B cell (primary cell): Measurements from ENCODE around the gene SYT17. TPM values are rescaled to one million over a fixed set of nuclear protein-coding genes. Genes with fewer than 3 reads are reported as not detected.

Experiments
- ATAC-seq: fragments of 200-7000 bp; cut with Tn5 transposase; one replicate; pipeline ENCODE4 v1.10.0; 2021; ENCODE audit warnings: low read depth, mild to moderate bottlenecking, moderate number of reproducible peaks, moderate library complexity
- CTCF ChIA-PET: fragments of 350-600 bp; sonication (Branson Sonifier 250); formaldehyde crosslinking; loops from one replicate; lab custom pipeline; 2021; ENCODE audit warnings: antibody characterized with exemption, inconsistent platforms; lab: Charles Lee
- POLR2A ChIA-PET: fragments of 350-600 bp; sonication (Branson Sonifier 250); formaldehyde crosslinking; loops from one replicate; lab custom pipeline; 2021; ENCODE audit warnings: antibody characterized with exemption; lab: Charles Lee
- DNase-seq: peaks from one replicate; pipeline ENCODE4 v3.0.0; 2013
- H2AFZ ChIP-seq: 2 replicates; pipeline ENCODE4 v1.6.1; 2012; ENCODE audit warnings: mild to moderate bottlenecking, low read depth, low read length; ENCODE audit not compliant: insufficient read depth, poor library complexity, severe bottlenecking
- H3K27ac ChIP-seq, 2 donors: 1 replicate in 1 of 2; 2 replicates in 1 of 2; pipeline ENCODE4 v1.5.1; 2012 to 2013; ENCODE audit warnings: low read length in 2 of 2, mild to moderate bottlenecking in 2 of 2, moderate library complexity in 1 of 2
- H3K27me3 ChIP-seq, 4 experiments: fragments of 200-600 bp in 1 of 4; sonication (generic) in 1 of 4; replicated peaks in 1 of 4; 1 replicate in 2 of 4; 2 replicates in 2 of 4; pipeline versions ENCODE4 v1.6.1 to v1.7.0; 2013 to 2016; ENCODE audit warnings: low read length in 3 of 4, mild to moderate bottlenecking in 2 of 4, mixed read lengths in 1 of 4, moderate library complexity in 1 of 4; ENCODE audit not compliant: insufficient read depth in 4 of 4, control insufficient read depth in 3 of 4; ENCODE audit errors: control extremely low read depth in 1 of 4
- H3K36me3 ChIP-seq, 2 experiments: replicated peaks in 1 of 2; 1 replicate in 1 of 2; 2 replicates in 1 of 2; pipeline versions ENCODE4 v1.6.1 to v1.7.1; 2013; ENCODE audit warnings: low read length in 1 of 2; ENCODE audit not compliant: insufficient read depth in 2 of 2, control insufficient read depth in 1 of 2; ENCODE audit errors: control extremely low read depth in 1 of 2, extremely low read depth in 1 of 2
- H3K4me1 ChIP-seq, 2 donors: fragments of 200-600 bp in 1 of 2; sonication (generic) in 1 of 2; 1 replicate in 1 of 2; 2 replicates in 1 of 2; pipeline versions ENCODE4 v1.5.1 to v1.6.1; 2013 to 2017; ENCODE audit warnings: low read length in 2 of 2; ENCODE audit not compliant: control insufficient read depth in 2 of 2, insufficient read depth in 2 of 2
- H3K4me2 ChIP-seq: replicated peaks from 2 replicates; pipeline ENCODE3; 2012; ENCODE audit warnings: mild to moderate bottlenecking, low read depth, low read length; ENCODE audit not compliant: poor library complexity, severe bottlenecking
- H3K4me3 ChIP-seq, 5 experiments: fragments of 200-600 bp in 1 of 5; sonication (generic) in 1 of 5; 1 replicate in 3 of 5; 2 replicates in 2 of 5; pipeline versions ENCODE4 v1.5.1 to v1.7.0; 2011 to 2016; ENCODE audit warnings: low read length in 4 of 5, mild to moderate bottlenecking in 4 of 5, low read depth in 2 of 5, control low read depth in 1 of 5, moderate library complexity in 1 of 5; ENCODE audit not compliant: insufficient read depth in 1 of 5; ENCODE audit errors: control extremely low read depth in 1 of 5, extremely low read depth in 1 of 5
- H3K79me2 ChIP-seq: fragments of 200-600 bp; sonication (generic); one replicate; pipeline ENCODE4 v1.6.0; 2016; ENCODE audit warnings: low read length; ENCODE audit not compliant: control insufficient read depth, insufficient read depth
- H3K9ac ChIP-seq: fragments of 200-600 bp; sonication (generic); 2 replicates; pipeline ENCODE4 v1.6.1; 2017; ENCODE audit warnings: mild to moderate bottlenecking, low read length, moderate library complexity
- H3K9me3 ChIP-seq, 3 donors: one replicate each; pipeline versions ENCODE4 v1.6.1 to v1.7.1; 2013; ENCODE audit warnings: low read length in 2 of 3; ENCODE audit not compliant: control insufficient read depth in 2 of 3, insufficient read depth in 1 of 3; ENCODE audit errors: control extremely low read depth in 1 of 3
- H4K20me1 ChIP-seq: 2 replicates; pipeline ENCODE4 v1.6.0; 2012; ENCODE audit warnings: mild to moderate bottlenecking, low read length; ENCODE audit not compliant: insufficient read depth, control insufficient read depth, poor library complexity, severe bottlenecking
- H3K27ac Mint-ChIP-seq: one replicate; pipeline ENCODE4 v1.8.0; 2021; ENCODE audit warnings: mixed read lengths
- H3K27me3 Mint-ChIP-seq: one replicate; pipeline ENCODE4 v1.8.0; 2021; ENCODE audit warnings: mixed read lengths
- H3K4me1 Mint-ChIP-seq: one replicate; pipeline ENCODE4 v1.8.0; 2021; ENCODE audit warnings: mixed read lengths
- H3K4me3 Mint-ChIP-seq: one replicate; pipeline ENCODE4 v1.8.0; 2021; ENCODE audit warnings: mixed read lengths
- H3K9me3 Mint-ChIP-seq: one replicate; pipeline ENCODE4 v1.8.0; 2022; ENCODE audit warnings: mixed read lengths; ENCODE audit not compliant: insufficient read depth
- EZH2 ChIP-seq: IDR thresholded peaks from 2 replicates; pipeline ENCODE4 v1.6.1; 2012; ENCODE audit warnings: borderline replicate concordance, low read depth, mild to moderate bottlenecking, moderate library complexity, low read length; ENCODE audit not compliant: insufficient read depth, poor library complexity, severe bottlenecking
- WGBS: methylation state at CpG from one replicate; pipeline ENCODE4 v1.1.5; 2013; ENCODE audit warnings: missing lambda C conversion rate; ENCODE audit not compliant: insufficient coverage; 5-methylcytosine and 5-hydroxymethylcytosine counted together
- intact Hi-C: fragments of 100-400 bp; cut with micrococcal nuclease; formaldehyde crosslinking; loops from one replicate; pipeline ENCODE4 v1.10.0; 2022
- polyA plus RNA-seq: library from polyadenylated mRNA; depleted of rRNA; stranded (reverse); fragments of >200 nt; gene quantifications from 2 replicates; pipeline ENCODE4 v1.2.3, GENCODE V29; 2012
- total RNA-seq, 2 donors: library from RNA; stranded (reverse); fragments of 120-200 nt in 1 of 2; gene quantifications; 1 replicate in 1 of 2; 2 replicates in 1 of 2; pipeline versions ENCODE4 v1.2.3 to v1.2.4, GENCODE V29; 2013 to 2022
- TF ChIP-seq, protein P1 (sequence below): fragments of 200-600 bp; IDR thresholded peaks from one replicate; pipeline ENCODE4 v1.8.0; 2022; ENCODE audit warnings: antibody characterized with exemption, mild to moderate bottlenecking

SYT17 gene
- total and polyA plus RNA-seq, 2 donors (not counting 1 experiment from before 2014, with no cell fraction given), result 24.9 to 27.7 TPM

DNA sequence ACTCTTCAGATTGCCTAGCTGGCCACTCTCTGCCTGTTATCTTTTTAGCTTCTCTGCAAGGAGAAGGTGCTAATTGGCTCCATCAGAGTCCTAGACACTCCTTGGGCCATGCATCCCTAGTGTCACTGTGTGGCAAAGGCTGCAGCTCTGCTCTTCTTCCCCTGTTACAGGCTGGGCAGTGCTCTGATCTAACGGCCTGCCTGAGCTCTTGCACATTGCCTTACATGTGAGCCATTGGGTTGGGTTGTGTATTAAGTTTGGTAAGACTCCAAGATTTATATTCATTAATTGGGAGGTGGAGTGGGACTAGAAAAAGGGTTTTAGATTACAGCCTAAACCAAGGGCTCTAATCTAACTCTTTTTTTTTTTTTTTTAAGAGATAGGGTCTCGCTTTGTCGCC lies 23.0 kb upstream of the SYT17 start:
- H3K79me2 ChIP-seq, result no peaks in the 10 kb centered on the region
- no peak overlapping the region for H3K27ac ChIP-seq
- peaks cover 0 to 7% (median under 1%) of the 10 kb centered on the region in 4 experiments for H3K27me3 ChIP-seq
- WGBS, result 71% methylated on average over 1 of the region's 3 CpGs
- H3K9me3 ChIP-seq, result peaks cover 0 to 4% (median 3%) of the 10 kb centered on the region in 3 donors
- H3K36me3 ChIP-seq, result no peaks in the 10 kb centered on the region
- Mint-ChIP-seq H3K27ac (no peak overlapping the region), H3K27me3 (peaks cover 25% of the 10 kb centered on the region), H3K4me1 (no peaks in the 10 kb centered on the region), H3K4me3 (no peak overlapping the region), H3K9me3 (peaks cover 5% of the 10 kb centered on the region)
- TF ChIP-seq, protein P1, sequence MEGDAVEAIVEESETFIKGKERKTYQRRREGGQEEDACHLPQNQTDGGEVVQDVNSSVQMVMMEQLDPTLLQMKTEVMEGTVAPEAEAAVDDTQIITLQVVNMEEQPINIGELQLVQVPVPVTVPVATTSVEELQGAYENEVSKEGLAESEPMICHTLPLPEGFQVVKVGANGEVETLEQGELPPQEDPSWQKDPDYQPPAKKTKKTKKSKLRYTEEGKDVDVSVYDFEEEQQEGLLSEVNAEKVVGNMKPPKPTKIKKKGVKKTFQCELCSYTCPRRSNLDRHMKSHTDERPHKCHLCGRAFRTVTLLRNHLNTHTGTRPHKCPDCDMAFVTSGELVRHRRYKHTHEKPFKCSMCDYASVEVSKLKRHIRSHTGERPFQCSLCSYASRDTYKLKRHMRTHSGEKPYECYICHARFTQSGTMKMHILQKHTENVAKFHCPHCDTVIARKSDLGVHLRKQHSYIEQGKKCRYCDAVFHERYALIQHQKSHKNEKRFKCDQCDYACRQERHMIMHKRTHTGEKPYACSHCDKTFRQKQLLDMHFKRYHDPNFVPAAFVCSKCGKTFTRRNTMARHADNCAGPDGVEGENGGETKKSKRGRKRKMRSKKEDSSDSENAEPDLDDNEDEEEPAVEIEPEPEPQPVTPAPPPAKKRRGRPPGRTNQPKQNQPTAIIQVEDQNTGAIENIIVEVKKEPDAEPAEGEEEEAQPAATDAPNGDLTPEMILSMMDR, result no peak
- TF ChIP-seq EZH2, result no peak
- ChIA-PET CTCF (interaction anchor here (1.1 kb wide), 1 partner anchor 357 kb away, joined by 3 read pairs; no protein-coding TSS in a partner anchor), POLR2A (no interaction called here)
- ATAC-seq (no peak), DNase-seq (no peak)
- H3K4me1 ChIP-seq, result no peaks in the 10 kb centered on the region
- no peak overlapping the region for H3K4me3 ChIP-seq
- no peak overlapping the region for H2AFZ ChIP-seq
- no peaks in the 10 kb centered on the region for H4K20me1 ChIP-seq
- no peak overlapping the region for H3K9ac ChIP-seq
- intact Hi-C loops, result no loop called here
- no peak overlapping the region for H3K4me2 ChIP-seq

- WGBS, result 87% methylated on average over 4 of the region's 4 CpGs
- Histone ChIP-seq H3K27me3 (peaks cover 0 to 10% (median 0%) of the 10 kb centered on the region in 4 experiments), H3K36me3 (no peaks in the 10 kb centered on the region), H3K9me3 (peaks cover 0 to 4% (median 3%) of the 10 kb centered on the region in 3 donors), H3K9ac (no peak overlapping the region), H2AFZ (no peak overlapping the region), H3K27ac (no peak overlapping the region), H3K79me2 (no peaks in the 10 kb centered on the region), H3K4me3 (no peak overlapping the region), H3K4me2 (no peak overlapping the region), H4K20me1 (no peaks in the 10 kb centered on the region), H3K4me1 (no peaks in the 10 kb centered on the region)
- Mint-ChIP-seq H3K27ac (no peak overlapping the region), H3K4me1 (no peaks in the 10 kb centered on the region), H3K4me3 (no peak overlapping the region), H3K9me3 (peaks cover 5% of the 10 kb centered on the region), H3K27me3 (peaks cover 16% of the 10 kb centered on the region)
- TF ChIP-seq EZH2, result no peak
- TF ChIP-seq, protein P1, result no peak
- ChIA-PET CTCF (no interaction called here), POLR2A (no interaction called here)
- DNase-seq (no peak), ATAC-seq (no peak)
- intact Hi-C loops, result no loop called here
Measured at GRCh38 chr16:19147126-19147525, 20.9 kb upstream of the SYT17 start.
